Parathyroid adenoma (tissue), 2 donors: ENCODE results near the gene GID8.

ENCODE experiments used
- H2AFZ ChIP-seq: fragments of 300-600 bp; sonication (generic); one replicate; pipeline ENCODE4 v1.7.0; 2017; ENCODE audit warnings: antibody characterized with exemption, mild to moderate bottlenecking
- H3K27ac ChIP-seq: fragments of 300-600 bp; sonication (generic); one replicate; pipeline ENCODE4 v1.7.0; 2017
- H3K27me3 ChIP-seq: fragments of 300-600 bp; sonication (generic); one replicate; pipeline ENCODE4 v1.7.0; 2017; ENCODE audit warnings: low read length; ENCODE audit not compliant: control insufficient read depth, insufficient read depth
- H3K36me3 ChIP-seq: fragments of 300-600 bp; sonication (generic); one replicate; pipeline ENCODE4 v1.7.0; 2017; ENCODE audit warnings: low read length; ENCODE audit not compliant: control insufficient read depth, insufficient read depth
- H3K4me1 ChIP-seq: fragments of 300-600 bp; sonication (generic); one replicate; pipeline ENCODE4 v1.7.0; 2017; ENCODE audit warnings: control low read depth
- H3K4me2 ChIP-seq: fragments of 300-600 bp; sonication (generic); one replicate; pipeline ENCODE4 v1.7.0; 2017; ENCODE audit warnings: low read length
- H3K4me3 ChIP-seq: fragments of 300-600 bp; sonication (generic); one replicate; pipeline ENCODE4 v1.7.0; 2017; ENCODE audit warnings: low read depth, low read length
- H3K79me2 ChIP-seq: fragments of 300-600 bp; sonication (generic); one replicate; pipeline ENCODE4 v1.7.0; 2017; ENCODE audit warnings: control low read depth
- H3K9ac ChIP-seq: fragments of 300-600 bp; sonication (generic); one replicate; pipeline ENCODE4 v1.7.0; 2017; ENCODE audit warnings: mild to moderate bottlenecking
- H3K9me3 ChIP-seq: fragments of 300-600 bp; sonication (generic); one replicate; pipeline ENCODE4 v1.7.0; 2017; ENCODE audit warnings: low read length; ENCODE audit not compliant: control insufficient read depth
- CTCF ChIP-seq: fragments of 300-600 bp; sonication (generic); IDR thresholded peaks from one replicate; pipeline ENCODE4 v1.7.0; 2017; ENCODE audit warnings: antibody characterized with exemption, mild to moderate bottlenecking
- donor health status: primary hyperparathyroidism.

GID8 gene

GRCh38 chr20:62949153-62949821 lies 11.3 kb downstream of the GID8 start:
- H3K36me3 ChIP-seq, result no peaks in the 10 kb centered on the region
- H3K4me1 ChIP-seq, result no peaks in the 10 kb centered on the region
- no peak overlapping the region for H3K9ac ChIP-seq
- H3K27ac ChIP-seq, result no peak overlapping the region
- no peak for TF ChIP-seq CTCF
- H2AFZ ChIP-seq, result no peak overlapping the region
- H3K27me3 ChIP-seq, result no peaks in the 10 kb centered on the region
- H3K9me3 ChIP-seq, result no peaks in the 10 kb centered on the region
- no peak overlapping the region for H3K4me2 ChIP-seq
- peaks cover 14% of the 10 kb centered on the region for H3K79me2 ChIP-seq
- H3K4me3 ChIP-seq, result no peak overlapping the region

- Histone ChIP-seq H3K79me2 (peaks cover 14% of the 10 kb centered on the region), H2AFZ (no peak overlapping the region), H3K9ac (no peak overlapping the region), H3K4me3 (no peak overlapping the region), H3K9me3 (no peaks in the 10 kb centered on the region), H3K27me3 (no peaks in the 10 kb centered on the region), H3K36me3 (no peaks in the 10 kb centered on the region), H3K4me1 (no peaks in the 10 kb centered on the region), H3K4me2 (no peak overlapping the region), H3K27ac (no peak overlapping the region)
- TF ChIP-seq CTCF, result no peak
Measured at GRCh38 chr20:62949962-62950361, 12.0 kb downstream of the GID8 start.

- H3K27me3 ChIP-seq, result no peaks in the 10 kb centered on the region
- no peak for TF ChIP-seq CTCF
- H3K4me2 ChIP-seq, result no peak overlapping the region
- H3K27ac ChIP-seq, result no peak overlapping the region
- no peaks in the 10 kb centered on the region for H3K9me3 ChIP-seq
- peaks cover 4% of the 10 kb centered on the region for H3K4me1 ChIP-seq
- peaks cover 14% of the 10 kb centered on the region for H3K79me2 ChIP-seq
- no peaks in the 10 kb centered on the region for H3K36me3 ChIP-seq
- no peak overlapping the region for H2AFZ ChIP-seq
- no peak overlapping the region for H3K4me3 ChIP-seq
- H3K9ac ChIP-seq, result no peak overlapping the region
Measured at GRCh38 chr20:62950741-62951140, 12.8 kb downstream of the GID8 start.

GRCh38 chr20:62951143-62951895 lies 13.4 kb downstream of the GID8 start:
- no peaks in the 10 kb centered on the region for H3K36me3 ChIP-seq
- H2AFZ ChIP-seq, result no peak overlapping the region
- H3K79me2 ChIP-seq, result peaks cover 14% of the 10 kb centered on the region
- no peak overlapping the region for H3K4me2 ChIP-seq
- no peak overlapping the region for H3K9ac ChIP-seq
- H3K4me3 ChIP-seq, result no peak overlapping the region
- no peak for TF ChIP-seq CTCF
- H3K27ac ChIP-seq, result no peak overlapping the region
- peaks cover 8% of the 10 kb centered on the region for H3K4me1 ChIP-seq
- H3K9me3 ChIP-seq, result no peaks in the 10 kb centered on the region
- H3K27me3 ChIP-seq, result no peaks in the 10 kb centered on the region
